ENCODE data around the gene PRF1. TPM values are rescaled to one million over a fixed set of nuclear protein-coding genes. Genes with fewer than 3 reads are reported as not detected.
A peak's percentile ranks its signal among the peaks of the same experiment; 100 is the strongest.

PRF1 gene
- total RNA-seq, 3 donors from 2014 or later (not counting 1 experiment from before 2014, with no cell fraction given): 1,641 to 2,133 (median 1,982) TPM

- Histone ChIP-seq H3K27ac (ENCODE audit: low read length) (no peak overlapping the region), H3K27me3 (ENCODE audit: control insufficient read depth, insufficient read depth, low read length) (no peaks in the 10 kb centered on the region), H3K4me3 (ENCODE audit: low read length) (no peak overlapping the region), H3K9me3 (ENCODE audit: control insufficient read depth, insufficient read depth, low read length) (no peaks in the 10 kb centered on the region), H3K4me1 (ENCODE audit: control insufficient read depth, insufficient read depth, low read length) (peaks cover 42% of the 10 kb centered on the region), H3K36me3 (ENCODE audit: control insufficient read depth, insufficient read depth, low read length) (no peaks in the 10 kb centered on the region)
- no peak for ATAC-seq
- H3K4me3 Mint-ChIP-seq: no peak overlapping the region
- WGBS (ENCODE audit: insufficient coverage): 82% methylated on average over 9 of the region's 10 CpGs
- peak overlapping the region in 1 of 2 donors; percentile 13 for H3K27ac Mint-ChIP-seq
- peaks cover 58 to 81% of the 10 kb centered on the region in 2 donors for H3K4me1 Mint-ChIP-seq
- no peaks in the 10 kb centered on the region for H3K36me3 Mint-ChIP-seq
- H3K9me3 Mint-ChIP-seq: no peaks in the 10 kb centered on the region
- H3K27me3 Mint-ChIP-seq (ENCODE audit: low read depth in 2 of 2): no peaks in the 10 kb centered on the region
- intact Hi-C loops (cut with micrococcal nuclease): no loop called here
- DNase-seq: no peak
- no peak for TF ChIP-seq CTCF (IDR thresholded peaks at IDR 0.05)
Observed at GRCh38 chr10:70588859-70589570, 13.5 kb downstream of the PRF1 start.

GRCh38 chr10:70588255-70588654 lies 14.3 kb downstream of the PRF1 start:
- Mint-ChIP-seq H3K9me3 (no peaks in the 10 kb centered on the region), H3K27ac (peak overlapping the region in 1 of 2 donors; percentile 13), H3K4me3 (no peak overlapping the region), H3K36me3 (no peaks in the 10 kb centered on the region), H3K27me3 (ENCODE audit: low read depth in 2 of 2) (no peaks in the 10 kb centered on the region), H3K4me1 (peaks cover 51 to 74% of the 10 kb centered on the region in 2 donors)
- no peaks in the 10 kb centered on the region for H3K27me3 ChIP-seq (ENCODE audit: control insufficient read depth, insufficient read depth, low read length)
- DNase-seq: no peak
- H3K4me1 ChIP-seq (ENCODE audit: control insufficient read depth, insufficient read depth, low read length): peaks cover 34% of the 10 kb centered on the region
- no peak for ATAC-seq
- intact Hi-C loops (cut with micrococcal nuclease): no loop called here
- no peak overlapping the region for H3K4me3 ChIP-seq (ENCODE audit: low read length)
- 31% methylated on average over 4 of the region's 6 CpGs for WGBS (ENCODE audit: insufficient coverage)
- H3K27ac ChIP-seq (ENCODE audit: low read length): no peak overlapping the region
- no peak for TF ChIP-seq CTCF (IDR thresholded peaks at IDR 0.05)
- no peaks in the 10 kb centered on the region for H3K36me3 ChIP-seq (ENCODE audit: control insufficient read depth, insufficient read depth, low read length)
- H3K9me3 ChIP-seq (ENCODE audit: control insufficient read depth, insufficient read depth, low read length): no peaks in the 10 kb centered on the region

GRCh38 chr10:70587045-70587658 lies 15.4 kb downstream of the PRF1 start:
- Mint-ChIP-seq H3K4me1 (peaks cover 40 to 63% of the 10 kb centered on the region in 2 donors), H3K9me3 (no peaks in the 10 kb centered on the region), H3K27ac (no peak overlapping the region), H3K27me3 (ENCODE audit: low read depth in 2 of 2) (no peaks in the 10 kb centered on the region), H3K4me3 (no peak overlapping the region), H3K36me3 (no peaks in the 10 kb centered on the region)
- 90% methylated on average over 8 of the region's 8 CpGs for WGBS (ENCODE audit: insufficient coverage)
- Histone ChIP-seq H3K4me3 (ENCODE audit: low read length) (no peak overlapping the region), H3K27me3 (ENCODE audit: control insufficient read depth, insufficient read depth, low read length) (no peaks in the 10 kb centered on the region), H3K36me3 (ENCODE audit: control insufficient read depth, insufficient read depth, low read length) (no peaks in the 10 kb centered on the region), H3K9me3 (ENCODE audit: control insufficient read depth, insufficient read depth, low read length) (no peaks in the 10 kb centered on the region), H3K27ac (ENCODE audit: low read length) (no peak overlapping the region), H3K4me1 (ENCODE audit: control insufficient read depth, insufficient read depth, low read length) (peaks cover 23% of the 10 kb centered on the region)
- no peak for TF ChIP-seq CTCF (IDR thresholded peaks at IDR 0.05)
- no peak for ATAC-seq
- DNase-seq: no peak
- intact Hi-C loops (cut with micrococcal nuclease): no loop called here

Measured in natural killer cell (primary cell).